Stimulated activated effector memory CD8-positive, alpha-beta T cell treated with anti-CD3 and anti-CD28 coated beads, Interleukin-12 subunit alpha, Interleukin-12 subunit beta, amount 100 ng/mL, for 72 hours (primary cell): ENCODE results near the gene FA2H.
A peak's percentile ranks its signal among the peaks of the same experiment; 100 is the strongest.
"Not testable (repeated sequence)": the region's sequence is repeated elsewhere in the genome, so short reads cannot be mapped to it uniquely, and the experiment has no call there.

Experiments used
- ATAC-seq: fragments of 150-1000 bp; cut with Tn5 transposase; 2 replicates; pipeline ENCODE4 v1.10.0; 2021
- DNase-seq, 2 donors: peaks; one replicate each; pipeline ENCODE4 v3.0.0; 2021 to 2022; ENCODE audit warnings: low spot score in 2 of 2
- H3K27ac Mint-ChIP-seq: one replicate; pipeline ENCODE4 v1.8.0; 2022; ENCODE audit warnings: mild to moderate bottlenecking, mixed read lengths
- H3K36me3 Mint-ChIP-seq: one replicate; pipeline ENCODE4 v1.8.0; 2022; ENCODE audit warnings: mild to moderate bottlenecking, mixed read lengths
- H3K4me1 Mint-ChIP-seq: one replicate; pipeline ENCODE4 v1.8.0; 2022; ENCODE audit warnings: mixed read lengths
- H3K4me3 Mint-ChIP-seq: one replicate; pipeline ENCODE4 v1.8.0; 2022; ENCODE audit warnings: mild to moderate bottlenecking, mixed read lengths
- H3K9me3 Mint-ChIP-seq: one replicate; pipeline ENCODE4 v1.8.0; 2022; ENCODE audit warnings: mixed read lengths

FA2H gene

DNA sequence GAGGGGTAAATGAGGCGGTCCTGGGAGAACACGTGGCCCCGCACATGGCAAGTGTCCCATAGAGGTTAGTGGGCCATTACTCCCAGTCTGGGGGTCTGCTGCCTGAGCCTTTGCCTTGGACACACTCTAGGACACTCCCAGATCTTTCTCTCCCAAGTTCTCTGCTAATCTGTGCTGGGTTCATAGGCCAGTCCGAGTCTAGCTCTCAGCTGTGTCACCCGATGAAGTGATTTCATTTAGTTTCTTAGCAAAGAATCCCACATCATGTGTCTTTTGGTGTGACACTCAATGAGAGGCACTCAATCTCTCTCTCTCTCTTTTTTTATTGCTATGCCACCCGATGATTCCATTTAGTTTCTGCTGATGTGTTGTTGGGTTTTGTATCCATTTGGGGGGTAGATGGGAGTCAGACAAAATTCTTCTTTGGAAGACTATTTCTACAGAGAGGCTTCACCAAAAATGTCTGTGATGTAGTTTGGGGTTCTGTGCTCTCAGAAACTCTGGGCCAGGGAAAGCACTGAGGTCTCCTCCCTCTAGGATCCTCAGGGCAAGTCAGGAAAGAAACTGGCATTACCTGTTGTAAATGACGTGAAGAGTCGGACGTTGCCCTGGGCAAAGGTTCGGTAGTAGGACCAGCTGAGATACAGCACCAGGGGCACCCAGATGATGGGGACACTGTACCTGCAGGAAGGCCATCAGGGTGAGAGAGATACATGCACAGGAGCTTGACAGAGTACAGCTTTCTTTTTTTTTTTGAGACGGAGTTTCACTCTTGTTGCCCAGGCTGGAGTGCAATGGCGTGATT lies 48.8 kb downstream of the FA2H start:
- H3K4me3 Mint-ChIP-seq = no peak overlapping the region
- H3K4me1 Mint-ChIP-seq = peaks cover 5% of the 10 kb centered on the region
- H3K9me3 Mint-ChIP-seq = peaks cover 2% of the 10 kb centered on the region
- DNase-seq (no peak), ATAC-seq (no peak)
- H3K27ac Mint-ChIP-seq = no peak overlapping the region
- peaks cover 5% of the 10 kb centered on the region for H3K36me3 Mint-ChIP-seq

DNA sequence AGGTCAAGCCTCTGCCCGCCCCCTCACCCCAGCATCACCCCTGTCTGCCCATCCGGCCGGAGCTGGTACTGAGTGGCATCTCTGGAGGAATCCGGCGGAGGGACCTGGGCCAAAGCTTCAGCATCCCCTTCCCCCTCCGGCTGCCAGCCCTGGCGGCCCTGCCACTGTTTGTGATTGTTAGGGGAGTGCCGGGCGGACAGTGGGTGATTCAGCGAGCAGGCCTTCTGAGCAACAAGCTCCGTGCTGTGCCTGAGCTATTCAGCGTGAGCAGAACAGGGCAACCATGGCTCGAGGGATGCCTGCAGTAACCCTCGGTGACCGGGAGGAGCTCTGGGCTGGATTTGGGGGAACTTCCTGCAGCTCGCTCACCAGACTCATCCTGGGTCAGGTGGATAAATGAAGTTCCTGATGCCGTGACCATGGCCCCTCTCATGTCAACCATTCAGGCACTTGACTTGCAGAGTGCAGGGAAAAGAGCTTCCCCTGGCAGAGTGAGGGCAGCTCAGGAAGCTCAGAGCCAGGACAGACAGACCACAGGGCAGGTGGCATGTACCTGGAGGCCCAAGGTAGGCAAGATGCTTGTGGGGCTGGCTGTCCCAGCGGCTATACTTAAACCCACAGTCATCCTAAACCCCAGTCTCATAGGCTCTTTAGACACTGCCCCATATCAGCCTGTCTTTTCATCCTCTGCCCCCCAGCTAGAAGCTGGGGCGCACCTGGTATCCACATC lies 49.6 kb downstream of the FA2H start:
- H3K27ac Mint-ChIP-seq = no peak overlapping the region
- no peak for DNase-seq

DNA sequence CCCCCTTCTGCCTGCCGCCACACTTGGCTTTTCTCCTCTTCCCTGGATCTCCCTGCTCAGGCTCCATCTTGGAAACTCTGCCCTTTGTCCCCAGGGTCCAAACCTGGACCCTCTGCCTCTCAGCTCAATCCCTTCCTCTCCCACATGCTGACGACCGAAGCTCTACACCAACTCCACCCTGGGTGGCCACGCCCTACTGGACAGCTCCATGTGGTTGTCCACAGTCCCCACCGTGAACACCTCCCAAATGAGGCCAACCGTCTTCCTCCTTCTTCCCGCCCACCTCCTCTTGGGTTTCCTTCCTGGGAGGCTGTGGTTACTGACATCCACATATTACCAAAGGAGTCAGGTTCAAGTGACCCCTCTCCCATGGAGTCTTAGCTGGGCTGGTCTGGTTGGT lies 51.4 kb downstream of the FA2H start:
- DNase-seq = no peak
- no peak overlapping the region for H3K27ac Mint-ChIP-seq
- peaks cover 2% of the 10 kb centered on the region for H3K9me3 Mint-ChIP-seq

More for the DNA sequence above, 49.6 kb downstream of the FA2H start:
- no peak for ATAC-seq
- peaks cover 5% of the 10 kb centered on the region for H3K36me3 Mint-ChIP-seq
- no peak overlapping the region for H3K4me3 Mint-ChIP-seq
- H3K4me1 Mint-ChIP-seq = no peaks in the 10 kb centered on the region
- H3K9me3 Mint-ChIP-seq = peaks cover 2% of the 10 kb centered on the region

DNA sequence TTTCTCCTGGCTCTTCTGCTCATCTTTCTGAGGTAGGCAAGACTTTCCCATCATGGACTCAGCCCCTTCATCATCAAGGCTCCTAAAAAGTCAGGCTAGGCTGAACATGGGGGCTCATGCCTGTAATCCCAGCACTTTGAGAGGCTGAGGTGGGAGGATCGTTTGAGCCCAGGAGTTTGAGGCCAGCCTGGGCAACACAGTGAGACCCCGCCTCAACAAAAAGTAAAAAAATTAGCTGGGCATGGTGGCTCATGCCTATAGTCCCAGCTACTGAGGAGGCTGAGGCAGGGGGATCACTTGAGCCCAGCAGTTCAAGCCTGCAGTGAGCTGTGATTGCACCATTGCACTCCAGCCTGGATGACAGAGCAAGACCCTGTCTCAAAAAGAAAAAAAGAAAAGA lies 52.5 kb downstream of the FA2H start:
- not testable (repeated sequence) for ATAC-seq, H3K4me1 Mint-ChIP-seq, H3K36me3 Mint-ChIP-seq, DNase-seq, H3K4me3 Mint-ChIP-seq, H3K9me3 Mint-ChIP-seq, H3K27ac Mint-ChIP-seq

More for the DNA sequence above, 51.4 kb downstream of the FA2H start:
- Mint-ChIP-seq H3K4me3 (no peak overlapping the region), H3K36me3 (peaks cover 5% of the 10 kb centered on the region), H3K4me1 (no peaks in the 10 kb centered on the region)
- no peak for ATAC-seq

DNA sequence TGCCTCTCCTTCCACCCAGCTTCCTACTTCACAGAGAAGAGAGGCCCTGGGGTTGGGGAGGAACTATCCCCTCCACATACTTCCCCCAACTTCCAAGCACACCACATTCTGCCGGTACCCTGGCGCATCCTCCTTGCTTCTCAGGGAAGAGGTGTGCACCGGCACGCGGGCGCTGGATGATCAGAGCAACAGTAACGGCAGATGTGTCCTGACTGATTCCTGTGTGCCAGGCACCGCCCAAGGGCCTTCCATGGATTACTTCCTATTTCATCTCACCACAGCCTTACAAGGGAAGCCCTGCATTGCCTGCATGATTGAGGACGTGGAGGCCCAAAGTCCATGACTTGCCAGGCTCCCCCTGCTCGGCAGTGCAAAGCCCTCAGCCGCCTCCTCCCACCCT lies 52.9 kb downstream of the FA2H start:
- Mint-ChIP-seq H3K27ac (no peak overlapping the region), H3K9me3 (no peaks in the 10 kb centered on the region), H3K36me3 (peaks cover 4% of the 10 kb centered on the region), H3K4me1 (no peaks in the 10 kb centered on the region), H3K4me3 (no peak overlapping the region)
- DNase-seq (no peak), ATAC-seq (no peak)

DNA sequence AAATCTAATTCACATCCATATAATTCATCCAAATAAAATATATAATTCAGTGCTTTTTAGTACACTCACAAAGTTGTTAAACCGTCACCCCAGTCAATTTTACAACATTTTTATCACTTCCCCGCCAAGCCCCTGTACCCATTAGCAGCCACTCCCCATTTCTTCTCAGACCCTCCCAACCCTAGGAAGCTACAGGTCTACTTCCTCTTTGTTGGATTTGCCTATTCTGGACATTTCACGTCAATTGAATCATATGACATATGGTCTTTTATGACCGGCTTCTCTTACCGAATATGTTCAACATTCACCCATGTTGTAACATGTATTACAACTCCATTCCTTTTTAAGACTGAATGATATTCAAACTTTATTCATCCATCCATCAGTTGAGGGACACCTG lies 54.0 kb downstream of the FA2H start:
- Mint-ChIP-seq H3K9me3 (no peaks in the 10 kb centered on the region), H3K4me1 (no peaks in the 10 kb centered on the region), H3K36me3 (no peaks in the 10 kb centered on the region), H3K4me3 (no peak overlapping the region), H3K27ac (no peak overlapping the region)
- DNase-seq = no peak
- no peak for ATAC-seq

DNA sequence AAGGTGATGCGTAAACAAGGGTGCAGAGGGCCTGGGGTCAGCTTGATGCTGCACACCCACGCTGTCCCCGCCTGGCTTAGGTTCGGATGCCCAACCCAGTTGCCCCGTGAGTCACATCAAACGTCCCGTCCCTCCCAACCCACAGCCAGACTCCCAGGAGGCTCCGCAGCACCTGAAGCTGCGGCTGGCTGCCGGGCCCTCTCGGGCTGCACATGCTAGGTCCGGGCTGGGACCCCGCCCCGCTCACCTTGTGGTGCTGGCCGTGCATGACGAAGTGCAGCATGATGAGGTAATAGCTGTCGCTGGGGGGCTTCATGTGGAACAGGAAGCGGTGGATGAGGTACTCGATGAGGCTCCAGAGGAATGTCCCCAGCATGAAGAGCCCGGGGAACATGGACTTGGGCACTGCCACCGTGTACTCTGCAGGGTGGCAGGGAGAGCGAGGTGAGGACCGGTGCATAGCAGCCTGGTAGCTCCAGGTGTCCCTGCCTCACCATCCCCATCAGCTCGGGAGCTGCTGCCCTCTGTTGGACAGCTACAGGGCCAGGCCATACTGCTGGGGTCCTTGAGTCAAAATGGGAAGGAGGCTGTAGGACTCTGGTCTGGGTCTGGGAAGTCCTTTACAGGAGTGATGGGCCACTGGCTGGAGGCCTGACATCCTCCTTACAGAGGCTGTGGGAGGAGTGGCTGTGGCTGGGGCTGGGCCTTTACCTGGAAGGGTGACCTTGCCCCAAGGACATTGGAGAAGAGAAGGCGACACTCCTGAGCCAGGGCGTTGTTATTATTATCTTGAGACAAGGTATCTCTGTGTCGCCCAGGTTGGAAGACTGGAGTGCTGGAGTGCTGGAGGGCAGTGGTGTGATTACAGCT lies 55.6 kb downstream of the FA2H start:
- Mint-ChIP-seq H3K36me3 (no peaks in the 10 kb centered on the region), H3K4me1 (no peaks in the 10 kb centered on the region), H3K27ac (no peak overlapping the region), H3K9me3 (no peaks in the 10 kb centered on the region), H3K4me3 (no peak overlapping the region)
- no peak for DNase-seq
- no peak for ATAC-seq

DNA sequence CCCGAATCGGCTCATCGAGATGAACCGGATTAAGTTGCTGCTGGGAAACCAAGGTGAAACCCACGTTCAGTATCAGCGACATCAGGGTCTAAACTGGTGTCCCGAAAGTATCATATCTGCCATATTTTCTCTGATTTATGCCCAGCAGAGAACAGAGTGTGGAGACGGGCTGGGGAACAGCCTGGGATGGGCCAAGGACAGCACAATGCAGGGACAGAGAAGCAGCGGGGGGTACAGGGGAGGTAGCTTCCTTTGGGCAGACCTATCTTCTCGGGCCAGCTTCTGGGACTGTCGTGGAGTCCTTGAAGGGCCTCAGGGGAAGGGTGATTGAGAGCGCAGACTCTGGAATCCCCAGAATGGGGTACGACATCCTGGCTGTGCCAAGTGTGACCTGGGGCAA lies 56.5 kb downstream of the FA2H start:
- ATAC-seq = no peak
- Mint-ChIP-seq H3K4me3 (no peak overlapping the region), H3K36me3 (no peaks in the 10 kb centered on the region), H3K9me3 (no peaks in the 10 kb centered on the region), H3K27ac (no peak overlapping the region), H3K4me1 (no peaks in the 10 kb centered on the region)
- no peak for DNase-seq

DNA sequence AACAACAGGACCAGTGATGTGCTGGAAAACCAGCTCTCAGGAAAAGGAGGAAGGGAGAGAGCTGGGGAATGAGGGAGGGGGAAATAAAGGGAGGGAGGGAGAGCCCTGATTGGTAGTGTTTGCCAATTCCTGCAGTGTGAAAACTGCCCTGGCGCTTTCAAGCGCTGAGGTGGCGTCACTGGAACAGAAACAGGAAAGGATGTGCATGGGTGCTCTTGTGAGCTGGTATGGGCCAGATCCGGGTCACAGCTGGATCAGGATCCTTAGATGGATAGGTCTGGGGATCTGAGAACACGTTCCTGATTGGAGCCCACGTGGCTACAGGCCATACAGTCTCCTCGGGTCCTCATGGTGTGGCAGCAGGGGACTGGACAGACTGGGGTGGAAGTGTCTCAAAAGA lies 57.3 kb downstream of the FA2H start:
- Mint-ChIP-seq H3K4me1 (no peaks in the 10 kb centered on the region), H3K9me3 (no peaks in the 10 kb centered on the region), H3K36me3 (no peaks in the 10 kb centered on the region), H3K27ac (peak overlapping the region; percentile 81), H3K4me3 (no peak overlapping the region)
- DNase-seq (no peak), ATAC-seq (no peak)

DNA sequence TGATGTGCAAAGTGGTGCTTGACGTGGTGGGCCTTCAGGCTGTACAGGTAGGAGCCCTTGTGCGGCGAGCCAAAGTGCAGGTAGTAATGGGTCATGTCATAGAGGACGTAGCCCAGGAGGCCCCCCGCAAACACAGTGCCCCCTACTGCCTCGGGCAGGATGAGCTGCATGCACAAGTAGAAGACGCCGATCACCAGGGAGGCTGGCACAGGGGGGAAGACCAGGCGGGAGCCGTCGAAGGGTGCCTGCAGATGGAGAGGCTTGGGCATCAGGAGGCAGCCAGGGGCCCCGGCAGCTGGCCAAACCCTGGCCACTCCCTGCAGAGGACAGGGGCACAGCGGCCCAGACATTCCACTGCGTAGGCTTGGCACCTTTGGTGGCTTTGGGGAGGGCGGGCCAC lies 58.3 kb downstream of the FA2H start:
- H3K36me3 Mint-ChIP-seq = no peaks in the 10 kb centered on the region
- no peak overlapping the region for H3K4me3 Mint-ChIP-seq
- no peak overlapping the region for H3K27ac Mint-ChIP-seq
- no peaks in the 10 kb centered on the region for H3K4me1 Mint-ChIP-seq
- no peak for ATAC-seq
- H3K9me3 Mint-ChIP-seq = no peaks in the 10 kb centered on the region
- DNase-seq = no peak

DNA sequence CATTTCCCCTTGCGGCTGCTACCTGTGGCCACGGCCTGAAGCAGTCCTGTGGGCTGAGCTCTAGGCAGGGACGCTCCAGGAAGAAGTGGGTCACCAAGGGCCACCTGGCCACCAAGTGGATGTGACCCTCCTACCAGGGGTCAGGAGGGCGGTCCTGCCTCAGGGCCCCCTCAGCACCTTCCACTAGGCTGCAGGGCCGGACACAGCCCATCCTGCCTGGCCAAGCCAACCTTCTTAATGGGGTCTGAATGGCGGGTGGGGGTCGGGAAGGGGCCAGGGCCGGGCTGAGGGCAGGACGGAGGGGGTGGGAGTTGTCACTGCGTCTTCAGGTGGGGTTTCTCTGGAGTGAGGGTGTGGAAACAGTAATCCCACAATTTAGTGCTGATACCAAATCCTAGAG lies 60.7 kb downstream of the FA2H start:
- DNase-seq (no peak), ATAC-seq (no peak)
- Mint-ChIP-seq H3K4me3 (no peak overlapping the region), H3K9me3 (no peaks in the 10 kb centered on the region), H3K36me3 (no peaks in the 10 kb centered on the region), H3K27ac (no peak overlapping the region), H3K4me1 (peaks cover 6% of the 10 kb centered on the region)

DNA sequence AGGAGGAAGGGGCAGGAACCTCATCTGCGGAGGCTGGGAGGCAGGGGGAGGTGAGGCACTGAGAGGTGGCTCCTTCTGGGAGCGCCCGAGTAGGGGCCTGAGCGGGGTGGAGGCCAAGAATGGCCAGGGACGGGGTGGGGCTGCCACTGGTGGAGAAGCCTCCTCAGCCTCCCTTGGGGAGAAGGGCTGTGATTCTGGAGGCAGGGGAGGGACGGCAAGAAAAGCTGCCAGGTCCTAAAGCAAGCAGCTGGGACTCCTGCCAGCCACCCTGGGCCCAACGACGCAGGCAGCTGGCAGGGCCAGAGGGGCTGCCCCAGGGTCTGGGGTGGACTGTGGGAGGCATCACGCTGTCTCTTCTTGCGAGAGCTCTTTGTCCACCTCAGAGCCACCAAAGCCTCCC lies 61.3 kb downstream of the FA2H start:
- H3K36me3 Mint-ChIP-seq = no peaks in the 10 kb centered on the region
- no peaks in the 10 kb centered on the region for H3K9me3 Mint-ChIP-seq
- H3K27ac Mint-ChIP-seq = peak overlapping the region; percentile 80
- H3K4me1 Mint-ChIP-seq = peaks cover 6% of the 10 kb centered on the region
- no peak for ATAC-seq
- H3K4me3 Mint-ChIP-seq = no peak overlapping the region
- DNase-seq = no peak

DNA sequence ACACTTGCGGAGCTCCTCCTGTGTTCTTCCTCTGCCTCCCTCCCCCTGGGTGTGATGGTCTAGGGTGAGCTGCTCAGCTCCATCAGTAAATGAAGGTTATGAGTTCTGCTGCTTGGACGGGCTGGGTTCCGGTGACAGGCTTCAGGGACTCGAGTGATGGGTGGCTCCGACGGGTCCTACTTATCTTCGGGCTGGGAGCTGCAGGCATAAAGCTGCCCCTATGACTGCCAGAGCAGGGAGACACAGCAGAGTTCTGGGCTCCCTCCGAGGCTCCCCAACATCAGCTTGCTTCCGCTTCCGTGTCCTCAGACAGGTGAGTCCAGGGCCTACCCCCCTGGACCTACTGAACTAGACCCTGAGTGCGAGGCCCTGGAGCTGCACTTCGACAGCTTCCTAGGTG lies 62.7 kb downstream of the FA2H start:
- Mint-ChIP-seq H3K4me1 (peaks cover 6% of the 10 kb centered on the region), H3K4me3 (no peak overlapping the region), H3K9me3 (no peaks in the 10 kb centered on the region), H3K27ac (no peak overlapping the region), H3K36me3 (no peaks in the 10 kb centered on the region)
- no peak for ATAC-seq
- DNase-seq = no peak

DNA sequence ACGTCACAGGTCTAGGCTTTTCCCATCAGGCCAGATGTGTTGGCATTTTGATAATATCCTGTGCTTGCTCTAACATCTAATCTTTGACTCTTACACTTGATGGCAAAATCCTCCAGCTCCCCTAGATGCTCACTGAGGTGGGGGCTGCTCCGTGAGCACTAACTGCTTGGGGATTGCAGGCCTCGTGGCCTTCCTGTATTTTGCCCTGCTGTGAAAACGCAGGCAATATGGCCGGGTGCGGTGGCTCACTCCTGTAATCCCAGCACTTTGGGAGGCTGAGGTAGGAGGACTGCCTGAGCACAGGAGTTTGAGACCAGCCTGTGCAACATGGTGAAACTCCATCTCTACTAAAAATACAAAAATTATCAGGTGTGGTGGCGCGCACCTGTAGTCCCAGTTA lies 64.2 kb downstream of the FA2H start:
- Mint-ChIP-seq H3K27ac (no peak overlapping the region), H3K36me3 (no peaks in the 10 kb centered on the region), H3K4me3 (no peak overlapping the region), H3K4me1 (peaks cover 6% of the 10 kb centered on the region), H3K9me3 (no peaks in the 10 kb centered on the region)
- ATAC-seq (no peak), DNase-seq (no peak)

DNA sequence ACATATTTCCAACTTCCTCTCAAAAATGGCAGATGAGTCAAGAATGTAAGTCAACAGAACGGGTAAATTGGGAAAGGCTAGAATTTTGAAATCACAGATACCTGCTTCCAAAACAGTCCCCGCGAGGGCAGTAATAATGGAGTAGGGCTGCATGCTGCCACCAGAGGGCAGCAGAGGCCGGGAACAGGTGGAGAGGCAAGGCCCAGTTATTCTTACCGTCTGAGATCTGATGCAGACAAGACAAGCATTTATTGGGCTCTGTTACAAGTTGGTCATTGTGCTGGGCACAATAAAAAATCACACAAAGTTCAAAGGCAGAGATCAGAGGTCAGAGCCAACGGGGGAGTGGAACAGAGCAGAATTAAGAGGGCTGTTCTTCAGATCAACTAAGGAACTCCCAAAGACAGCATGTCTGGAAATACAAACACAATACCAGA lies 65.2 kb downstream of the FA2H start:
- Mint-ChIP-seq H3K36me3 (no peaks in the 10 kb centered on the region), H3K9me3 (no peaks in the 10 kb centered on the region), H3K4me1 (peaks cover 6% of the 10 kb centered on the region), H3K4me3 (no peak overlapping the region), H3K27ac (peak overlapping the region; percentile 20)
- ATAC-seq (peak; percentile 90), DNase-seq (peak; percentile 78 to 85)
